GM12865 (cell line): ENCODE measurements around the gene WNK2.

ENCODE experiments used
- DNase-seq: peaks from one replicate; pipeline ENCODE4 v3.0.0; 2010; ENCODE audit warnings: low read depth
- H3K4me3 ChIP-seq: 2 replicates; pipeline ENCODE4 v1.5.1; 2011; ENCODE audit warnings: mild to moderate bottlenecking, low read depth, low read length, control low read depth
- CTCF ChIP-seq: IDR thresholded peaks from 2 replicates; pipeline ENCODE4 v1.5.1; 2011; ENCODE audit warnings: low read length, control low read depth, low read depth, inconsistent platforms; ENCODE audit not compliant: insufficient read depth; ENCODE audit errors: missing control alignments

Gene WNK2

GRCh38 chr9:93191354-93191660 is 7.4 kb downstream of the WNK2 start:
- no peak for TF ChIP-seq CTCF
- H3K4me3 ChIP-seq = no peak overlapping the region
- no peak for DNase-seq

DNA sequence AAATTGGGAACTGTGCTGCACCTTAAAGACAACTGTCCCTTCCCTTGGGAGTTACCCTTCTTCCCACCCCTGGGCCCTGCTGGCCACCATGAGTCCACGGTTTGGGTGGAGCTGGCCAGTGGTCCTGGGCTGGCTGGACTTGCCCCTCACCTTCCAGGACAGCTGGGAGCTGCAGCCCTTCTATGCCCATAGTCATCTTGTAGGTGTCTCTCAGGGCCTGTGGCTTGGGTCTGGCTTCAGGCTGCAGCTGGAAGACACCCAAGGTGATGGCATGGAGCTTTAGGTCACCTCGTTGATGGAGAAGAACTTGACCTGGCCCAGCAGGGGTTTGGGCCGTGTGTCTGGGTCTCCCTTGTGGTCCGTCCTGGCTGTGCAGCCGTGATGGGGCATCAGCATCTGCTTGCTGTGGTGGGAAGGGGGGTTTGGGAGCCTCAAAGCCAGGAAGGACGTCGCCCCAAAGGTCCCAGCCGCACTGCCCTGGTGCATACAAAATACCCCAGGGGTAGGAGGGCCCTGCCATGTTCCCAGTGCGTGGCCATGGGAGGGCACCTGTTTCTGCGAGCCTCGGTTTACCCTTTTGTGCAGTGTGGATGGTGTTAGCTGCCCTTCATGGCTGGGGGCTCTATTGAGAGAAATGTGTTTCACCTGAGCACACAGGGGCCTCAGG is 8.9 kb downstream of the WNK2 start:
- DNase-seq = no peak
- H3K4me3 ChIP-seq = no peak overlapping the region
- TF ChIP-seq CTCF = no peak

- no peak for TF ChIP-seq CTCF
- no peak for DNase-seq
- no peak overlapping the region for H3K4me3 ChIP-seq
Observed at GRCh38 chr9:93193388-93194220, 9.7 kb downstream of the WNK2 start.

DNA sequence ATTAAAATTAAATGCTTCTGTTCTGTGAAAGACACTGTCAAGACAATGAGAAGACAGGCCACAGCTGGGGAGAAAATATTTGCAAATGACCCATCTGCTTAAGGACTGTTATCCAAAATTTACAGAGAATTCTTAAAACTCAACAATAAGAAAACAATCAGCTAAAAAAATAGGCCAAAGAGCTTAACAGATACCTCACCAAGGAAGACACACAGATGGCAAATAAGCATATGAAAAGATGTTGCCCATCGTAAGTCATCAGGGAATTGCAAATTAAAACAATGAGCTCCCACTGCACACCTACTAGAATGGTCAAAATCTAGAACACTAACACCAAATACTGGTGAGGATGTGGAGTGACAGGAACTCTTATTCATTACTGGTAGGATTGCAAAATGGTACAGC is 10.3 kb downstream of the WNK2 start:
- no peak for TF ChIP-seq CTCF
- no peak for DNase-seq
- no peak overlapping the region for H3K4me3 ChIP-seq

DNA sequence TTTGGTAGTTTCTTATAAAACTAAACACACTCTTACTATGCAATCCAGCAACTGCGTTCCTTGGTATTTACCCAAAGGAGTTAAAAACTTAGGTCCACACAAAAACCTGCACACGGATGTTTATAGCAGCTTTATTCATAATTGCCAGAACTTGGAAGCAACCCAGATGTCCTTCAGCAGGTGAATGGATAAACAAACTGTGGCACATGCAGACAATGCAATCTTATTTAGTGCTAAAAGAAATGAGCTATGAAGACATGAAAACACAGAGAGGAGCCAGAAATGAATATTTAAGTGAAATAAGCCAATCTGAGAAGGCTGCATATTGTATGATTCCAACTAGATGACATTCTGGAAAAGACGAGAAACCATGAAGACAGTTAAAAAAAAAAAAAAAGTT is 10.7 kb downstream of the WNK2 start:
- no peak for TF ChIP-seq CTCF
- DNase-seq = no peak

GRCh38 chr9:93196096-93197055 is 12.4 kb downstream of the WNK2 start:
- no peak overlapping the region for H3K4me3 ChIP-seq
- TF ChIP-seq CTCF = no peak
- no peak for DNase-seq

More for the DNA sequence above, 10.7 kb downstream of the WNK2 start:
- no peak overlapping the region for H3K4me3 ChIP-seq
